H1 (cell line): ENCODE measurements around the gene MRTFA. TPM values are rescaled to one million over a fixed set of nuclear protein-coding genes. Genes with fewer than 3 reads are reported as not detected.

Source experiments
- CTCF ChIA-PET: fragments of 300-600 bp; sonication (Branson Sonifier 250); formaldehyde crosslinking; loops from one replicate; lab custom pipeline; 2021; ENCODE audit not compliant: partially characterized antibody; lab: Charles Lee
- POLR2A ChIA-PET: fragments of 300-600 bp; sonication (Branson Sonifier 250); formaldehyde crosslinking; loops from one replicate; lab custom pipeline; 2021; ENCODE audit warnings: inconsistent platforms; ENCODE audit not compliant: partially characterized antibody; lab: Charles Lee
- DNase-seq, 2 experiments: peaks; one replicate each; pipeline versions ENCODE4 v3.0.0 to v3.0.0-alpha.2; 2010 to 2022; ENCODE audit warnings: low spot score in 2 of 2, low read depth in 1 of 2, mixed read lengths in 1 of 2
- FAIRE-seq: peaks from 2 replicates; lab custom pipeline; 2011; peaks lifted over from hg19 to GRCh38; lab: Jason Lieb, UNC
- H2AFZ ChIP-seq: 2 replicates; pipeline ENCODE4 v1.8.1; 2012; ENCODE audit warnings: low read length, inconsistent platforms
- H2AK5ac ChIP-seq: 2 replicates; pipeline ENCODE4 v1.6.1; 2013; ENCODE audit warnings: low read depth, low read length
- H2BK120ac ChIP-seq: replicated peaks from 2 replicates; pipeline ENCODE3; 2013; ENCODE audit warnings: low read depth, low read length, inconsistent platforms
- H2BK12ac ChIP-seq: 2 replicates; pipeline ENCODE4 v1.6.1; 2013; ENCODE audit warnings: low read depth, low read length
- H2BK15ac ChIP-seq: 2 replicates; pipeline ENCODE4 v1.6.1; 2013; ENCODE audit warnings: low read length
- H2BK20ac ChIP-seq: 2 replicates; pipeline ENCODE4 v1.6.1; 2013; ENCODE audit warnings: low read length
- H2BK5ac ChIP-seq: 2 replicates; pipeline ENCODE4 v1.6.1; 2013; ENCODE audit warnings: low read depth, low read length
- H3K14ac ChIP-seq: 2 replicates; pipeline ENCODE4 v1.6.1; 2013; ENCODE audit warnings: inconsistent platforms; ENCODE audit not compliant: insufficient read length
- H3K18ac ChIP-seq: 2 replicates; pipeline ENCODE4 v1.6.1; 2013; ENCODE audit warnings: low read length; ENCODE audit errors: extremely low read depth
- H3K23ac ChIP-seq: 2 replicates; pipeline ENCODE4 v1.6.1; 2013; ENCODE audit warnings: inconsistent platforms; ENCODE audit not compliant: insufficient read length
- H3K23me2 ChIP-seq: 2 replicates; pipeline ENCODE4 v1.6.1; 2013; ENCODE audit warnings: low read depth, low read length
- H3K27ac ChIP-seq: 2 replicates; pipeline ENCODE4 v1.6.1; 2011; ENCODE audit warnings: low read depth, low read length, inconsistent platforms
- H3K27me3 ChIP-seq, 4 experiments: replicated peaks in 1 of 4; 1 replicate in 1 of 4; 2 replicates in 3 of 4; pipeline versions ENCODE4 v1.6.1 to v1.8.1; 2011 to 2013; ENCODE audit warnings: low read length in 3 of 4, mild to moderate bottlenecking in 3 of 4, inconsistent platforms in 2 of 4, mixed read lengths in 2 of 4, moderate library complexity in 1 of 4; ENCODE audit not compliant: control insufficient read depth in 3 of 4, insufficient read depth in 3 of 4; ENCODE audit errors: extremely low read depth in 1 of 4
- H3K36me3 ChIP-seq, 4 experiments: 2 replicates each; pipeline versions ENCODE4 v1.6.1 to v1.8.1; 2011 to 2013; ENCODE audit warnings: mild to moderate bottlenecking in 4 of 4, low read length in 3 of 4, moderate library complexity in 2 of 4, control low read depth in 1 of 4, inconsistent platforms in 1 of 4; ENCODE audit not compliant: insufficient read depth in 4 of 4, control insufficient read depth in 2 of 4
- H3K4ac ChIP-seq: replicated peaks from 2 replicates; pipeline ENCODE3; 2013; ENCODE audit warnings: low read length, low read depth, mixed read lengths, inconsistent platforms; ENCODE audit not compliant: insufficient read length
- H3K4me1 ChIP-seq, 4 experiments: replicated peaks in 1 of 4; 1 replicate in 1 of 4; 2 replicates in 3 of 4; pipeline versions ENCODE4 v1.6.1 to v1.8.1; 2011 to 2013; ENCODE audit warnings: low read length in 3 of 4, inconsistent platforms in 2 of 4, mixed read lengths in 1 of 4; ENCODE audit not compliant: insufficient read depth in 4 of 4, control insufficient read depth in 3 of 4
- H3K4me2 ChIP-seq, 2 experiments: 2 replicates each; pipeline versions ENCODE4 v1.6.1 to v1.8.1; 2011 to 2013; ENCODE audit warnings: low read depth in 2 of 2, low read length in 2 of 2, control low read depth in 1 of 2, inconsistent platforms in 1 of 2, mild to moderate bottlenecking in 1 of 2; ENCODE audit not compliant: insufficient read depth in 1 of 2
- H3K4me3 ChIP-seq, 4 experiments: fragments of 200-600, 300-600 bp in 1 of 4; sonication (generic), shearing (Covaris generic), sonication (Bioruptor Twin) in 1 of 4; 2 replicates each; pipeline versions ENCODE4 v1.5.1 to v1.8.1; 2011 to 2016; ENCODE audit warnings: low read length in 4 of 4, low read depth in 3 of 4, control low read depth in 2 of 4, inconsistent platforms in 2 of 4, mild to moderate bottlenecking in 2 of 4, mixed read lengths in 1 of 4, moderate library complexity in 1 of 4; ENCODE audit not compliant: insufficient read depth in 2 of 4; ENCODE audit errors: extremely low read depth in 1 of 4
- H3K56ac ChIP-seq: replicated peaks from 2 replicates; pipeline ENCODE3; 2013; ENCODE audit warnings: low read depth, mild to moderate bottlenecking, mixed read lengths, low read length, inconsistent platforms; ENCODE audit not compliant: insufficient read length
- H3K79me1 ChIP-seq: 2 replicates; pipeline ENCODE4 v1.6.1; 2013; ENCODE audit warnings: low read depth, low read length, control low read depth
- H3K79me2 ChIP-seq, 2 experiments: 2 replicates each; pipeline versions ENCODE4 v1.6.1 to v1.8.1; 2012 to 2013; ENCODE audit warnings: low read length in 2 of 2, mild to moderate bottlenecking in 2 of 2, inconsistent platforms in 1 of 2; ENCODE audit not compliant: insufficient read depth in 2 of 2, control insufficient read depth in 1 of 2
- H3K9ac ChIP-seq, 4 experiments: replicated peaks in 1 of 4; 1 replicate in 1 of 4; 2 replicates in 3 of 4; pipeline versions ENCODE4 v1.6.1 to v1.8.1; 2011 to 2013; ENCODE audit warnings: low read depth in 3 of 4, low read length in 3 of 4, control low read depth in 2 of 4, mild to moderate bottlenecking in 2 of 4, moderate library complexity in 2 of 4, inconsistent platforms in 1 of 4; ENCODE audit errors: extremely low read depth in 1 of 4
- H3K9me3 ChIP-seq, 2 experiments: 2 replicates each; pipeline versions ENCODE4 v1.6.1 to v1.8.1; 2012 to 2013; ENCODE audit warnings: mild to moderate bottlenecking in 2 of 2, moderate library complexity in 2 of 2, control low read depth in 1 of 2, inconsistent platforms in 1 of 2, low read depth in 1 of 2, low read length in 1 of 2, mixed read lengths in 1 of 2; ENCODE audit not compliant: insufficient read depth in 2 of 2
- H4K20me1 ChIP-seq, 2 experiments: replicated peaks in 1 of 2; 2 replicates each; pipeline versions ENCODE3 to v1.8.1; 2011 to 2013; ENCODE audit warnings: inconsistent platforms in 2 of 2, low read length in 2 of 2, mild to moderate bottlenecking in 1 of 2; ENCODE audit not compliant: insufficient read depth in 2 of 2, control insufficient read depth in 1 of 2
- H4K5ac ChIP-seq: 2 replicates; pipeline ENCODE4 v1.6.1; 2013; ENCODE audit warnings: low read length, low read depth, mixed read lengths, inconsistent platforms; ENCODE audit not compliant: insufficient read length
- H4K8ac ChIP-seq: 2 replicates; pipeline ENCODE4 v1.8.0; 2013; ENCODE audit warnings: mild to moderate bottlenecking, moderate library complexity, low read length, inconsistent platforms; ENCODE audit not compliant: insufficient read depth; ENCODE audit errors: extremely low read depth
- H4K91ac ChIP-seq: replicated peaks from 2 replicates; pipeline ENCODE3; 2013; ENCODE audit warnings: low read length, mixed read lengths, inconsistent platforms; ENCODE audit not compliant: insufficient read length
- BCL11A ChIP-seq, 2 experiments: IDR thresholded peaks; one replicate each; pipeline ENCODE4 v1.6.1; 2011; ENCODE audit warnings: low read depth in 2 of 2, low read length in 2 of 2, mild to moderate bottlenecking in 2 of 2
- CHD2 ChIP-seq: IDR thresholded peaks from 2 replicates; pipeline ENCODE4 v1.6.1; 2012; ENCODE audit warnings: low read length, improper control_type of control experiment
- JUN ChIP-seq: IDR thresholded peaks from 2 replicates; pipeline ENCODE4 v1.6.1; 2011; ENCODE audit warnings: low read depth, mild to moderate bottlenecking, improper control_type of control experiment, low read length
- RNF2 ChIP-seq: fragments of 200-900, 300-1000 bp; sonication (generic); IDR thresholded peaks from 2 replicates; pipeline ENCODE4 v1.7.1; 2016; ENCODE audit warnings: borderline replicate concordance, low read depth, mild to moderate bottlenecking, antibody characterized with exemption, low read length; ENCODE audit not compliant: poor library complexity, severe bottlenecking; ENCODE audit errors: missing control alignments
- SIX5 ChIP-seq: IDR thresholded peaks from 2 replicates; pipeline ENCODE4 v1.6.1; 2011; ENCODE audit warnings: mild to moderate bottlenecking, low read depth, low read length
- WGBS, 2 experiments: shearing (Covaris generic) in 1 of 2; methylation state at CpG; one replicate each; pipeline versions ENCODE4 v1.1.6 to v1.1.7; 2013 to 2015; ENCODE audit warnings: low lambda C conversion rate in 2 of 2, mixed read lengths in 2 of 2, inconsistent platforms in 1 of 2, low coverage in 1 of 2, missing lambda C conversion rate in 1 of 2; ENCODE audit not compliant: insufficient replicate concordance in 2 of 2, insufficient coverage in 1 of 2, insufficient read length in 1 of 2; ENCODE audit errors: extremely low coverage in 1 of 2, missing lambda C conversion rate in 1 of 2; 5-methylcytosine and 5-hydroxymethylcytosine counted together
- polyA plus RNA-seq, 7 experiments: library from polyadenylated mRNA; depleted of rRNA in 3 of 7; stranded (reverse) in 5 of 7; unstranded in 2 of 7; fragments of >200 nt in 5 of 7; fragments of 200-250 nt in 2 of 7; gene quantifications; 1 replicate in 5 of 7; 2 replicates in 1 of 7; 4 replicates in 1 of 7; pipeline versions ENCODE4 v1.2.1 to v1.2.3, GENCODE V29; 2011 to 2013; ENCODE audit warnings: missing spikeins in 2 of 7, mixed read lengths in 2 of 7
- total RNA-seq: library from RNA; stranded (reverse); fragmentation: NEBNext Ultra II Directional; extraction: Animal tissue kit (Norgen Biotek cat#: 25700); gene quantifications from 2 replicates; pipeline ENCODE4 v1.2.1, GENCODE V29; 2021
- TF ChIP-seq, protein P1 (sequence below), 3 experiments: IDR thresholded peaks; 1 replicate in 2 of 3; 2 replicates in 1 of 3; pipeline versions ENCODE4 v1.5.1 to v1.6.1; 2011; ENCODE audit warnings: low read length in 3 of 3, mild to moderate bottlenecking in 3 of 3, inconsistent platforms in 2 of 3, low read depth in 1 of 3, moderate library complexity in 1 of 3; ENCODE audit not compliant: insufficient read depth in 1 of 3; ENCODE audit errors: control extremely low read depth in 1 of 3

The MRTFA gene
- total and polyA plus RNA-seq, 2 of the 8 experiments (the other 6 are each of a cell fraction or from before 2014, with no cell fraction given): 5.4 to 37.9 TPM

DNA sequence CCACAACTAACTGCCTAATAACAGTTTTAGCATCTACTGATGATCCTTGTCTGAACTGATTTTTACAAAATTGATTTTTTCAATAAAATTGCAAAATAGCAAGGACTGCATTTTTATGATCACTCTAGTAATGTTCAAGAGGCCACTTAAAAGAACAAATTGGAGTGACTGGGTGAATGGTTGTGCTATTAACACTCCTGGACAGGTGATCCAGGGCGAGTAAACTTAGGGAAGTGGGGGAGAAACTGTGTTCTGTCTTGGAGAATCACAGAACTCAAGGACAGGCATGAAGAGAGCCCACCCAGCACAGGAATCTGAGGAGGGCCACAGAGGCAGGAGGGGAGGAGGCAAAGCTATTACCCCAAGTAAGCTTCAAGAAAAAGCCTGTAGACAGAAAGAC is 190.3 kb downstream of the MRTFA start:
- no peaks in the 10 kb centered on the region for H3K23me2 ChIP-seq
- TF ChIP-seq JUN (no peak), CHD2 (no peak), RNF2 (no peak), SIX5 (no peak), BCL11A (IDR thresholded peaks at IDR 0.05; ENCODE audit: low read depth in 2 of 2, low read length in 2 of 2) (no peak)
- TF ChIP-seq, protein P1, sequence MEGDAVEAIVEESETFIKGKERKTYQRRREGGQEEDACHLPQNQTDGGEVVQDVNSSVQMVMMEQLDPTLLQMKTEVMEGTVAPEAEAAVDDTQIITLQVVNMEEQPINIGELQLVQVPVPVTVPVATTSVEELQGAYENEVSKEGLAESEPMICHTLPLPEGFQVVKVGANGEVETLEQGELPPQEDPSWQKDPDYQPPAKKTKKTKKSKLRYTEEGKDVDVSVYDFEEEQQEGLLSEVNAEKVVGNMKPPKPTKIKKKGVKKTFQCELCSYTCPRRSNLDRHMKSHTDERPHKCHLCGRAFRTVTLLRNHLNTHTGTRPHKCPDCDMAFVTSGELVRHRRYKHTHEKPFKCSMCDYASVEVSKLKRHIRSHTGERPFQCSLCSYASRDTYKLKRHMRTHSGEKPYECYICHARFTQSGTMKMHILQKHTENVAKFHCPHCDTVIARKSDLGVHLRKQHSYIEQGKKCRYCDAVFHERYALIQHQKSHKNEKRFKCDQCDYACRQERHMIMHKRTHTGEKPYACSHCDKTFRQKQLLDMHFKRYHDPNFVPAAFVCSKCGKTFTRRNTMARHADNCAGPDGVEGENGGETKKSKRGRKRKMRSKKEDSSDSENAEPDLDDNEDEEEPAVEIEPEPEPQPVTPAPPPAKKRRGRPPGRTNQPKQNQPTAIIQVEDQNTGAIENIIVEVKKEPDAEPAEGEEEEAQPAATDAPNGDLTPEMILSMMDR (IDR thresholded peaks at IDR 0.05; ENCODE audit: control extremely low read depth in 1 of 3, insufficient read depth in 1 of 3, low read depth in 1 of 3, low read length in 3 of 3): no peak

More for the DNA sequence above, 190.3 kb downstream of the MRTFA start:
- Histone ChIP-seq H3K14ac (no peak overlapping the region), H2AK5ac (no peak overlapping the region), H3K4me1 (peaks cover 0 to 10% (median under 1%) of the 10 kb centered on the region in 4 experiments; a peak in 3 of 7 replicates), H2BK5ac (no peak overlapping the region), H3K4me3 (no peak overlapping the region), H2BK12ac (no peak overlapping the region), H4K8ac (no peak overlapping the region), H3K4me2 (no peak overlapping the region), H3K23ac (no peak overlapping the region), H3K79me2 (no peaks in the 10 kb centered on the region; a peak in 2 of 4 replicates), H2BK15ac (no peak overlapping the region), H3K79me1 (peaks cover 5% of the 10 kb centered on the region; the same call in 1 of the 2 replicates), H2BK120ac (no peak overlapping the region), H3K9ac (no peak overlapping the region), H3K56ac (no peak overlapping the region), H4K20me1 (no peaks in the 10 kb centered on the region), H3K4ac (no peak overlapping the region), H4K5ac (no peak overlapping the region), H3K36me3 (no peaks in the 10 kb centered on the region; a peak in 2 of 8 replicates), H3K27me3 (no peaks in the 10 kb centered on the region), H3K18ac (no peak overlapping the region), H2BK20ac (no peak overlapping the region), H3K9me3 (no peaks in the 10 kb centered on the region), H4K91ac (no peak overlapping the region), H3K27ac (no peak overlapping the region), H2AFZ (no peak overlapping the region)
- ChIA-PET CTCF (interaction anchor here (0.6 to 5.5 kb wide), 5 partner anchors 9 to 42 kb away, joined by 3 to 52 read pairs (median 6); no protein-coding TSS in a partner anchor), POLR2A (interaction anchor here (0.6 kb wide), 1 partner anchor 308 kb away, joined by 3 read pairs; no protein-coding TSS in a partner anchor)
- DNase-seq: no peak
- 83% methylated on average over 1 of the region's 1 CpG; no CpG with 5 or more reads in 1 of the 2 experiments for WGBS, 2 experiments
- FAIRE-seq: no peak
